ENCODE results near the gene PEAK1. TPM values are rescaled to one million over a fixed set of nuclear protein-coding genes. Genes with fewer than 3 reads are reported as not detected.
A peak's percentile ranks its signal among the peaks of the same experiment; 100 is the strongest.

Gene PEAK1
- total and polyA plus RNA-seq, 9 of the 15 experiments (the other 6 are each of a cell fraction or from before 2014, with no cell fraction given), result 0.99 to 22.4 (median 10.8) TPM

GRCh38 chr15:77420610-77421369 is 886 bp upstream of the PEAK1 start, which contains the start of gene HMG20A (continued):
- TF ChIP-seq ZNF407 (IDR thresholded peaks at IDR 0.05; ENCODE audit: low read depth) (0 out of 2 replicates have a peak, but pooled peaks have one; percentile 42), ZNF212 (CRISPR knock-in tag; IDR thresholded peaks at IDR 0.05) (no peak), BACH1 (tag; IDR thresholded peaks at IDR 0.05) (peak; percentile 34; the same call in 1 of the 2 replicates), E2F5 (CRISPR knock-in tag; IDR thresholded peaks at IDR 0.05) (no peak), ZNF143 (CRISPR knock-in tag; IDR thresholded peaks at IDR 0.05) (peak; percentile 90), ZC3H8 (IDR thresholded peaks at IDR 0.05) (peak; percentile 40; the same call in 1 of the 2 replicates), CREB1 (IDR thresholded peaks at IDR 0.05) (peak; percentile 64), CREB1 (CRISPR knock-in tag; IDR thresholded peaks at IDR 0.05) (no peak; the same call in 1 of the 2 replicates), PHF8 (IDR thresholded peaks at IDR 0.05; ENCODE audit: borderline replicate concordance, low read length) (peak; percentile 96), ZBTB5 (IDR thresholded peaks at IDR 0.05) (no peak), ILF3 (IDR thresholded peaks at IDR 0.05; ENCODE audit: borderline replicate concordance) (no peak), TAF9B (IDR thresholded peaks at IDR 0.05; ENCODE audit: partially characterized antibody) (peak; percentile 96), COPS2 (conservative IDR thresholded peaks at IDR 0.05) (no peak), ZBTB17 (CRISPR knock-in tag; IDR thresholded peaks at IDR 0.05) (peak; percentile 59), FOXA1 (IDR thresholded peaks at IDR 0.05; ENCODE audit: borderline replicate concordance) (no peak), POLR2B (IDR thresholded peaks at IDR 0.05; ENCODE audit: low read depth, partially characterized antibody) (peak; percentile 80), ZNF282 (CRISPR knock-in tag; IDR thresholded peaks at IDR 0.05) (no peak), LEF1 (IDR thresholded peaks at IDR 0.05) (peak; percentile 84; the same call in 1 of the 2 replicates), NCOA4 (IDR thresholded peaks at IDR 0.05; ENCODE audit: partially characterized antibody) (no peak)

Data from K562 (cell line).